ENCODE measurements around the gene DPH3. TPM values are rescaled to one million over a fixed set of nuclear protein-coding genes. Genes with fewer than 3 reads are reported as not detected.

Gene DPH3
- total and polyA plus RNA-seq, 2 donors, result 14.5 to 21.2 TPM

GRCh38 chr3:16239086-16239770, 25.5 kb downstream of the DPH3 start:
- no peak for DNase-seq (ENCODE audit: low read depth in 6 of 9, low spot score in 9 of 9)

DNA sequence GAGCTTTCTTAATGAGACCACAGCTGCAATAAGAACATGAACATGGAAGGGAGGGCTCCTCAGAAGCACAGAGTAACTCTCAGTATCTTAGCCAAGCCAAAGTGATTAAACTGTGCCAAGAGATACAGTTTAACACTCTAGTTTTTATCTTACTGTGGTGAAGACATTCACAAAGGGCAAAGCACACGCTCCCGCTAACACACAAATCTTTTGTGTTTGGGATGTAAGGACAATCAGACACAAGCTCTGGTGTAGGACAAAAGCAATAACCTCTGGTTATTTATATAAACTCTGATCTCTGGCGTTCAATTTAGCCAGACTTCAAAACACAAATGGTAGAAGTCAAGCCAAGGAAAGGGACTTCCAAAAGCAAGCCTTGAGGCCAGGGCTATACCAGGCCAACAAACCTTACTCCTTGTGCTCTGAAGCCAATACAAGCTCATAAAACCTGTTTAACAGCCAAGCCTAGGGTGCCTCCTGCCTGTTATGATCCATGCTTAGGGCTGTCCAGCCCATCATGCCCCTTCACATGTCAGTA, 27.8 kb downstream of the DPH3 start:
- 98% methylated on average over 3 of the region's 3 CpGs for WGBS
- Histone ChIP-seq H3K27me3 (ENCODE audit: control insufficient read depth in 2 of 2, insufficient read depth in 1 of 2, low read length in 1 of 2) (no peaks in the 10 kb centered on the region), H3K4me1 (ENCODE audit: control insufficient read depth in 2 of 2, insufficient read depth in 2 of 2, low read length in 2 of 2) (no peaks in the 10 kb centered on the region), H3K9me3 (ENCODE audit: control insufficient read depth in 2 of 2, insufficient read depth in 1 of 2, low read length in 1 of 2) (no peaks in the 10 kb centered on the region), H3K27ac (ENCODE audit: low read depth in 1 of 2, low read length in 1 of 2) (no peak overlapping the region), H3K4me3 (ENCODE audit: low read length in 2 of 2) (no peak overlapping the region), H3K36me3 (ENCODE audit: control insufficient read depth in 2 of 2, insufficient read depth in 2 of 2, low read length in 1 of 2) (no peaks in the 10 kb centered on the region)
- no peak for DNase-seq (ENCODE audit: low read depth in 6 of 9, low spot score in 9 of 9)

More at GRCh38 chr3:16239086-16239770, 25.5 kb downstream of the DPH3 start:
- Histone ChIP-seq H3K9me3 (ENCODE audit: control insufficient read depth in 2 of 2, insufficient read depth in 1 of 2, low read length in 1 of 2) (no peaks in the 10 kb centered on the region), H3K4me1 (ENCODE audit: control insufficient read depth in 2 of 2, insufficient read depth in 2 of 2, low read length in 2 of 2) (no peaks in the 10 kb centered on the region), H3K27me3 (ENCODE audit: control insufficient read depth in 2 of 2, insufficient read depth in 1 of 2, low read length in 1 of 2) (no peaks in the 10 kb centered on the region), H3K4me3 (ENCODE audit: low read length in 2 of 2) (no peak overlapping the region), H3K27ac (ENCODE audit: low read depth in 1 of 2, low read length in 1 of 2) (no peak overlapping the region), H3K36me3 (ENCODE audit: control insufficient read depth in 2 of 2, insufficient read depth in 2 of 2, low read length in 1 of 2) (no peaks in the 10 kb centered on the region)
- WGBS, result 96% methylated on average over 3 of the region's 3 CpGs

DNA sequence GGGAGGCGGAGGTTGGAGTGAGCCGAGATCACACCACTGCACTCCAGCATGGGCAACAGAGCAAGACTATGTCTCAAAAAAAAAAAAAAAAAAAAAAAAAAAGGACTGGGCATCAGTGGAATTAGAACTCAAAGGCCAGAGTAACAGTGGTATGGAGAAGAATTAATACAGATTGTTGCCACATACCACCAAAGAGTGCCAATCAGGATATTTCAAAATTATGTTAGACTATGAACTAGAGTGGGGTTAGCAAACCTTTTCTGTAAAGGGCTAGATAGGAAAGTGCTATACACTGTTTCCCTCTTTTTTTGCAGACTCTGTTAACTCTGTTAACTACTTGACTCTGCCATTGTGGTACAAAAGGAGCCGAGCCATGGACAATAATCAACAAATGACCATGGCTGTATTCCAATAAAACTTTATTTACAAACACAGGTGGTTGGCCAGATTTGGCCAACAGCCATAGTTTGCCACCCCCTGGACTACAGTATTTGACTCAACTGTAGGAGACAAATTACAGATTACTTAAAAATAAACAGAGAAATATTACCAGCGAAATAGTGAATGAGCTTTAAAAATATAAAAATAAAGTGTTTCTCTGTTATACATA, 28.6 kb downstream of the DPH3 start:
- Histone ChIP-seq H3K4me1 (ENCODE audit: control insufficient read depth in 2 of 2, insufficient read depth in 2 of 2, low read length in 2 of 2) (no peaks in the 10 kb centered on the region), H3K27ac (ENCODE audit: low read depth in 1 of 2, low read length in 1 of 2) (no peak overlapping the region), H3K4me3 (ENCODE audit: low read length in 2 of 2) (no peak overlapping the region), H3K36me3 (ENCODE audit: control insufficient read depth in 2 of 2, insufficient read depth in 2 of 2, low read length in 1 of 2) (no peaks in the 10 kb centered on the region), H3K27me3 (ENCODE audit: control insufficient read depth in 2 of 2, insufficient read depth in 1 of 2, low read length in 1 of 2) (no peaks in the 10 kb centered on the region), H3K9me3 (ENCODE audit: control insufficient read depth in 2 of 2, insufficient read depth in 1 of 2, low read length in 1 of 2) (no peaks in the 10 kb centered on the region)
- WGBS, result 99% methylated on average over 4 of the region's 4 CpGs
- DNase-seq (ENCODE audit: low read depth in 6 of 9, low spot score in 9 of 9), result no peak

DNA sequence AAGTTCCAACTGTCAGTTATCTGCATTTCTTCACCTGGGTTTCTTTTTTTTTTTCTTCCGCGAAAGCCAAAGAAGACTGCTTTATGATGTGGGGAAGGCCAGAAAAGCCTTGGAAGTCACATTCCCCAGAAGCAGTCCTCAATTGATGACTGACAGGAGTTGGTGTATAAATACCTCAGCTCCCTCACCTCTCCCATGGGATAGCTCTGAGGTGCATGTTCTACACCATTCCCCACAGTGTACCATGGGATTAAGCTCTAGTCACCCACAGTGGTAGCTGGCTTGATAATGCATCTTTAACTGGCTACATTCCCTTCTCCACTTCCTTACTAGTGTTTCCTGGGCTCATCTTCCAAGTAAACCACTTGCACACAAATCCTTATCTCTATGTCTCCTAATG, 30.5 kb downstream of the DPH3 start:
- H3K27ac ChIP-seq (ENCODE audit: low read depth in 1 of 2, low read length in 1 of 2), result no peak overlapping the region
- H3K4me3 ChIP-seq (ENCODE audit: low read length in 2 of 2), result no peak overlapping the region
- WGBS, result 99% methylated on average over 2 of the region's 2 CpGs
- no peaks in the 10 kb centered on the region for H3K4me1 ChIP-seq (ENCODE audit: control insufficient read depth in 2 of 2, insufficient read depth in 2 of 2, low read length in 2 of 2)
- no peaks in the 10 kb centered on the region for H3K27me3 ChIP-seq (ENCODE audit: control insufficient read depth in 2 of 2, insufficient read depth in 1 of 2, low read length in 1 of 2)
- H3K36me3 ChIP-seq (ENCODE audit: control insufficient read depth in 2 of 2, insufficient read depth in 2 of 2, low read length in 1 of 2), result no peaks in the 10 kb centered on the region
- H3K9me3 ChIP-seq (ENCODE audit: control insufficient read depth in 2 of 2, insufficient read depth in 1 of 2, low read length in 1 of 2), result no peaks in the 10 kb centered on the region
- DNase-seq (ENCODE audit: low read depth in 6 of 9, low spot score in 9 of 9), result no peak

GRCh38 chr3:16233806-16234205, 30.9 kb downstream of the DPH3 start:
- Histone ChIP-seq H3K9me3 (ENCODE audit: control insufficient read depth in 2 of 2, insufficient read depth in 1 of 2, low read length in 1 of 2) (no peaks in the 10 kb centered on the region), H3K27ac (ENCODE audit: low read depth in 1 of 2, low read length in 1 of 2) (no peak overlapping the region), H3K4me1 (ENCODE audit: control insufficient read depth in 2 of 2, insufficient read depth in 2 of 2, low read length in 2 of 2) (no peaks in the 10 kb centered on the region), H3K4me3 (ENCODE audit: low read length in 2 of 2) (no peak overlapping the region), H3K27me3 (ENCODE audit: control insufficient read depth in 2 of 2, insufficient read depth in 1 of 2, low read length in 1 of 2) (no peaks in the 10 kb centered on the region), H3K36me3 (ENCODE audit: control insufficient read depth in 2 of 2, insufficient read depth in 2 of 2, low read length in 1 of 2) (no peaks in the 10 kb centered on the region)
- DNase-seq (ENCODE audit: low read depth in 6 of 9, low spot score in 9 of 9), result no peak
- 98% methylated on average over 1 of the region's 1 CpG for WGBS

- no peaks in the 10 kb centered on the region for H3K4me1 ChIP-seq (ENCODE audit: control insufficient read depth in 2 of 2, insufficient read depth in 2 of 2, low read length in 2 of 2)
- no peaks in the 10 kb centered on the region for H3K27me3 ChIP-seq (ENCODE audit: control insufficient read depth in 2 of 2, insufficient read depth in 1 of 2, low read length in 1 of 2)
- no peaks in the 10 kb centered on the region for H3K36me3 ChIP-seq (ENCODE audit: control insufficient read depth in 2 of 2, insufficient read depth in 2 of 2, low read length in 1 of 2)
- no peak overlapping the region for H3K4me3 ChIP-seq (ENCODE audit: low read length in 2 of 2)
- no peaks in the 10 kb centered on the region for H3K9me3 ChIP-seq (ENCODE audit: control insufficient read depth in 2 of 2, insufficient read depth in 1 of 2, low read length in 1 of 2)
- over 99% methylated on average over 2 of the region's 2 CpGs for WGBS
- no peak for DNase-seq (ENCODE audit: low read depth in 6 of 9, low spot score in 9 of 9)
- no peak overlapping the region for H3K27ac ChIP-seq (ENCODE audit: low read depth in 1 of 2, low read length in 1 of 2)
Measured at GRCh38 chr3:16231983-16232382, 32.8 kb downstream of the DPH3 start.

- Histone ChIP-seq H3K9me3 (ENCODE audit: control insufficient read depth in 2 of 2, insufficient read depth in 1 of 2, low read length in 1 of 2) (no peaks in the 10 kb centered on the region), H3K27me3 (ENCODE audit: control insufficient read depth in 2 of 2, insufficient read depth in 1 of 2, low read length in 1 of 2) (no peaks in the 10 kb centered on the region), H3K27ac (ENCODE audit: low read depth in 1 of 2, low read length in 1 of 2) (no peak overlapping the region), H3K4me3 (ENCODE audit: low read length in 2 of 2) (no peak overlapping the region), H3K4me1 (ENCODE audit: control insufficient read depth in 2 of 2, insufficient read depth in 2 of 2, low read length in 2 of 2) (no peaks in the 10 kb centered on the region), H3K36me3 (ENCODE audit: control insufficient read depth in 2 of 2, insufficient read depth in 2 of 2, low read length in 1 of 2) (no peaks in the 10 kb centered on the region)
- no peak for DNase-seq (ENCODE audit: low read depth in 6 of 9, low spot score in 9 of 9)
Measured at GRCh38 chr3:16229681-16230080, 35.1 kb downstream of the DPH3 start.

DNA sequence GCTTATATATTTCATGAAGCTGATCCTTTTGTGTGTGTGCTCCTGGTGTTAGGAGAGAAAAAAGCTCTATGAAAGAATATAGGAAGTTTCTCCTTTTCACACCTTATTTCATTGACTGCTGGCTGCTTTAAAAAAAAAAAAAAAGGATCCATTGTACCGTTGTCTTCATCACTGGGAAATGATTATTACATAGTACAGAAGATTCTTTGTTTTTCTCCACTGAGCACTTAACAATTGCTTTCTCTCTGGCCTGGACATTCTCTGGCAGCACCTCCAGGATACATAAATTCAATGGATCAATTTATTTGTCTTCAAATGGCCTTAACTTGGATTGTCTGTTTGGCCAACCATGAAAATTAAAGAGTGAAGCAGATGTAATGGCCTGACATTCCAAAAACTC, 37.2 kb downstream of the DPH3 start:
- WGBS, result 97% methylated on average over 1 of the region's 1 CpG
- no peaks in the 10 kb centered on the region for H3K27me3 ChIP-seq (ENCODE audit: control insufficient read depth in 2 of 2, insufficient read depth in 1 of 2, low read length in 1 of 2)
- H3K4me1 ChIP-seq (ENCODE audit: control insufficient read depth in 2 of 2, insufficient read depth in 2 of 2, low read length in 2 of 2), result no peaks in the 10 kb centered on the region
- H3K27ac ChIP-seq (ENCODE audit: low read depth in 1 of 2, low read length in 1 of 2), result no peak overlapping the region
- no peak overlapping the region for H3K4me3 ChIP-seq (ENCODE audit: low read length in 2 of 2)
- H3K9me3 ChIP-seq (ENCODE audit: control insufficient read depth in 2 of 2, insufficient read depth in 1 of 2, low read length in 1 of 2), result no peaks in the 10 kb centered on the region
- DNase-seq (ENCODE audit: low read depth in 6 of 9, low spot score in 9 of 9), result no peak
- H3K36me3 ChIP-seq (ENCODE audit: control insufficient read depth in 2 of 2, insufficient read depth in 2 of 2, low read length in 1 of 2), result no peaks in the 10 kb centered on the region

- Histone ChIP-seq H3K36me3 (ENCODE audit: control insufficient read depth in 2 of 2, insufficient read depth in 2 of 2, low read length in 1 of 2) (no peaks in the 10 kb centered on the region), H3K27ac (ENCODE audit: low read depth in 1 of 2, low read length in 1 of 2) (no peak overlapping the region), H3K4me3 (ENCODE audit: low read length in 2 of 2) (no peak overlapping the region), H3K4me1 (ENCODE audit: control insufficient read depth in 2 of 2, insufficient read depth in 2 of 2, low read length in 2 of 2) (no peaks in the 10 kb centered on the region), H3K27me3 (ENCODE audit: control insufficient read depth in 2 of 2, insufficient read depth in 1 of 2, low read length in 1 of 2) (no peaks in the 10 kb centered on the region), H3K9me3 (ENCODE audit: control insufficient read depth in 2 of 2, insufficient read depth in 1 of 2, low read length in 1 of 2) (no peaks in the 10 kb centered on the region)
- no peak for DNase-seq (ENCODE audit: low read depth in 6 of 9, low spot score in 9 of 9)
- WGBS, result 97% methylated on average over 2 of the region's 2 CpGs
Measured at GRCh38 chr3:16224325-16224724, 40.4 kb downstream of the DPH3 start.

Data from thymus (tissue), 11 donors.